Measurements from ENCODE around the gene EMP1.

Gene EMP1

DNA sequence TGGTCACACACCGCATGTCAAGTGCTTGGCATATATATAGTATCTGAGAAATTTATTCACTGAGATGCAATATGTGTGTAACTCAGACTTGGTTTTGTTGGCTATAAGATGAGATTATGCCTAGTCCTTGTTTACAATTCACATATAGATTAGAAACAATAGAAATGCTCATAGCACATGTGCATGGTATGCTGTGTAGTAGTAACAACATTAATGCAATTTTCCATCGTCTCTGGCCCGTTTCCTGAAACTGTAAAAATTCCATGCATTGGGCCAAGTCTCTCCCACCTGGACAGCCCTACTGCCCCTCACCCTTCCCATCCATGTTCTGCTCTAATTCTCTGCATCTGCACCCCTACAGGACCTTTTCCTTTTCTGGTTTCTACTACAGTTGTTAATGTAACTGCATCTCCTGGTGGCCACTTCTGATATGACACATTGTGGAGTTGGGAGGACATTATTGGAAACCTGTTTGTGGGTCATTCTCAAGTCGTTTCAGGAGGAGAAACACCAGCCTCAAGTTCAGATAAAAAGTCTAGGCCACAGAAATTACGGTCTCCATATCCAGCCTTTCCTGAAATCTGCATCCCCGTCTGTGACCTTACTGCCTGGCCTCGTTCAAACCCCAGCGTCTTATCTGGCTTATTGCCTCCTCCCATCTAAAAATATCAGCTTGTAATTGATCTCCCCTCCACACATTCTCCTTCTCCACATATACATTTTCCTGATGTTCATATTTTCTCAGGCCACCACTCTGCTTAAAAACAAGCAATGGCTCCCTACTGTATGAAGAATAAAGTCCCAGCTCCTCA lies 37.5 kb downstream of the EMP1 start:
- TF ChIP-seq, protein P1, sequence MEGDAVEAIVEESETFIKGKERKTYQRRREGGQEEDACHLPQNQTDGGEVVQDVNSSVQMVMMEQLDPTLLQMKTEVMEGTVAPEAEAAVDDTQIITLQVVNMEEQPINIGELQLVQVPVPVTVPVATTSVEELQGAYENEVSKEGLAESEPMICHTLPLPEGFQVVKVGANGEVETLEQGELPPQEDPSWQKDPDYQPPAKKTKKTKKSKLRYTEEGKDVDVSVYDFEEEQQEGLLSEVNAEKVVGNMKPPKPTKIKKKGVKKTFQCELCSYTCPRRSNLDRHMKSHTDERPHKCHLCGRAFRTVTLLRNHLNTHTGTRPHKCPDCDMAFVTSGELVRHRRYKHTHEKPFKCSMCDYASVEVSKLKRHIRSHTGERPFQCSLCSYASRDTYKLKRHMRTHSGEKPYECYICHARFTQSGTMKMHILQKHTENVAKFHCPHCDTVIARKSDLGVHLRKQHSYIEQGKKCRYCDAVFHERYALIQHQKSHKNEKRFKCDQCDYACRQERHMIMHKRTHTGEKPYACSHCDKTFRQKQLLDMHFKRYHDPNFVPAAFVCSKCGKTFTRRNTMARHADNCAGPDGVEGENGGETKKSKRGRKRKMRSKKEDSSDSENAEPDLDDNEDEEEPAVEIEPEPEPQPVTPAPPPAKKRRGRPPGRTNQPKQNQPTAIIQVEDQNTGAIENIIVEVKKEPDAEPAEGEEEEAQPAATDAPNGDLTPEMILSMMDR (IDR thresholded peaks at IDR 0.05; ENCODE audit: extremely low read depth, insufficient read depth, missing control alignments): peak; percentile 61
- in situ Hi-C loops (cut with MboI; ENCODE audit: low pct_unique_long_range_greater_than_20kb, low sequenced_read_pairs, unreplicated experiment): no loop called here
- peak; percentile 30 for DNase-seq (ENCODE audit: low spot score)

- no peak for DNase-seq (ENCODE audit: low spot score)
- TF ChIP-seq, protein P1 (IDR thresholded peaks at IDR 0.05; ENCODE audit: extremely low read depth, insufficient read depth, missing control alignments): no peak
- in situ Hi-C loops (cut with MboI; ENCODE audit: low pct_unique_long_range_greater_than_20kb, low sequenced_read_pairs, unreplicated experiment): no loop called here
Measured at GRCh38 chr12:13238204-13238603, 41.7 kb downstream of the EMP1 start.

DNA sequence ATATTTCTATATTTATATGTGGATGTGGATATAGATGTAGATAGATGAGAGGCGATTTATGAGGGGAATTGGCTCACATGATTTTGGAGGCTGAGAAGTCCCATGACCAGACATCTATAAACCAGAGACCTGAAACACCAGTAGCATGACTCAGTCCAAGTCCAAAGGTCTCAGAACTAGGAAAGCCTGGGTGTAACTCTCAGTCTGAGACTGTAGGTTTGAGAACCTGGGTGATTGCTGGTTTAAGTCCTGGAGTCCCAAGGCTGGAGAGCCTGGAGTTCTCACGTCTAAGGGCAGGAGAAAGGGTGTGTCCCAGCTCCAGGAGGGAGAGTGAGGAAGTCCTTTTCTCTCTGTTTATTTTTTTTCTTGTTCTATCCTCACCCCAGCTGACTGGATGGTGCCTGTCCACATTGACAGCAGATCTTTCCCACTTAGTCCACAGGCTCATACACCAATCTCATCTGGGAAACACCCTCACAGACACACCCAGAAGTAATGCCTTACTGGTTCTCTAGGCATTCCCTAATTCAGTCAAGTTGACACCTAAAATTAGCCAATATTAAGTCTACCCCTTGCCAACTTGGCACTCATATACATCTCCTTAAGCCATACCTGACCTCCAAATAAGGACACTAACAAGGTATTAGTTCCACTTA lies 45.4 kb downstream of the EMP1 start:
- TF ChIP-seq, protein P1 (IDR thresholded peaks at IDR 0.05; ENCODE audit: extremely low read depth, insufficient read depth, missing control alignments): no peak
- in situ Hi-C loops (cut with MboI; ENCODE audit: low pct_unique_long_range_greater_than_20kb, low sequenced_read_pairs, unreplicated experiment): no loop called here
- no peak for DNase-seq (ENCODE audit: low spot score)

GRCh38 chr12:13242936-13243335 lies 46.4 kb downstream of the EMP1 start:
- DNase-seq (ENCODE audit: low spot score): no peak
- in situ Hi-C loops (cut with MboI; ENCODE audit: low pct_unique_long_range_greater_than_20kb, low sequenced_read_pairs, unreplicated experiment): no loop called here
- TF ChIP-seq, protein P1 (IDR thresholded peaks at IDR 0.05; ENCODE audit: extremely low read depth, insufficient read depth, missing control alignments): no peak

GRCh38 chr12:13243516-13244070 lies 47.1 kb downstream of the EMP1 start:
- DNase-seq (ENCODE audit: low spot score): no peak
- in situ Hi-C loops (cut with MboI; ENCODE audit: low pct_unique_long_range_greater_than_20kb, low sequenced_read_pairs, unreplicated experiment): no loop called here
- TF ChIP-seq, protein P1 (IDR thresholded peaks at IDR 0.05; ENCODE audit: extremely low read depth, insufficient read depth, missing control alignments): no peak

DNA sequence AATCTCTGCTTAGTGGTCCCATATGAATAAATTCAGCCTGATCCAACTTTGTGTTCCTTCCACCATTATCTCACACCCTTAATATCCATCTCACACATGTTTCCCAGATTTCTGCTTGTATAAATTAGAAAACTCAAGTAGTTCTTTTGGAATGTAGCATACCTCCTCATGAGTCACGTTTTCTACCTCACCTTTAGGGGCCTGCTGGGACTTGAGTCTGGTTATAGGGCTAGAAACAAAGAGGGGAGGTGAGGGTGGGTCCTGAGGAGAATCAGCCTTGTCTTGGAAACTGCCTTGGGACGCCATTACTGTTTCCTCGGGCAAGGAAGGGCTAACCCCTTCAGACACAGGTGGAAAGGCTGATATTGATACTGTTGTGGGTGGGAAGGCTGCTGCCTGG lies 51.1 kb downstream of the EMP1 start:
- DNase-seq (ENCODE audit: low spot score): no peak
- TF ChIP-seq, protein P1 (IDR thresholded peaks at IDR 0.05; ENCODE audit: extremely low read depth, insufficient read depth, missing control alignments): no peak
- in situ Hi-C loops (cut with MboI; ENCODE audit: low pct_unique_long_range_greater_than_20kb, low sequenced_read_pairs, unreplicated experiment): no loop called here
